ENCODE results near the gene CFAP57.
"Not testable (repeated sequence)": the region's sequence is repeated elsewhere in the genome, so short reads cannot be mapped to it uniquely, and the experiment has no call there.

CFAP57 gene

GRCh38 chr1:43171876-43172526 is at the start of gene CFAP57, which contains the start of gene EBNA1BP2:
Gene CFAP57 (plus strand): TSS chr1:43172330. CDS start chr1:43172754, 424 bp downstream.
Gene EBNA1BP2 (minus strand): TSS chr1:43172290. CDS start chr1:43172118, 172 bp downstream.
- in situ Hi-C loops (cut with MboI; ENCODE audit: low sequenced_read_pairs): no loop called here

- in situ Hi-C loops (cut with MboI; ENCODE audit: low sequenced_read_pairs): no loop called here
Observed at GRCh38 chr1:43123031-43123430, 49.1 kb upstream of the CFAP57 start.

GRCh38 chr1:43128816-43129215 is 43.3 kb upstream of the CFAP57 start:
- in situ Hi-C loops (cut with MboI; ENCODE audit: low sequenced_read_pairs): no loop called here

DNA sequence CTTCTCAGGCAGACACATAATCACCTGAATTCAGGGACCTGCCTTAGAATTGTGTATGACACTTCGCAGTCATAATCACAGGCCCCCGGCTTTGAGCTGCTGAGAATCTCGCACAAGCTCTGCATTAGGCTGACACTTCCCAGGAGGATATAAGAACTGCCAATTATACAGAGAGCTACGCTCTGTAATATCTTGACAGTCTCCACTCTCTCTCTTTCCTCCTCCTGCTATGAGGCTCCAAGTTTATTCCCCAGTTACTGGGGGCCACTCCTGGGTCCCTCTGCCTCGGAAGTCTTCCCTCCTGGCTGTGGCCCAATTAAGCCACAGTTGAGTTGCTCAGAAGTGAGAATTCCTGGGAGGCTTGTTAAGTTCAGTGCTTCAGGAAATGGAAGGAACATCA is 42.7 kb upstream of the CFAP57 start:
- in situ Hi-C loops (cut with MboI; ENCODE audit: low sequenced_read_pairs): no loop called here

DNA sequence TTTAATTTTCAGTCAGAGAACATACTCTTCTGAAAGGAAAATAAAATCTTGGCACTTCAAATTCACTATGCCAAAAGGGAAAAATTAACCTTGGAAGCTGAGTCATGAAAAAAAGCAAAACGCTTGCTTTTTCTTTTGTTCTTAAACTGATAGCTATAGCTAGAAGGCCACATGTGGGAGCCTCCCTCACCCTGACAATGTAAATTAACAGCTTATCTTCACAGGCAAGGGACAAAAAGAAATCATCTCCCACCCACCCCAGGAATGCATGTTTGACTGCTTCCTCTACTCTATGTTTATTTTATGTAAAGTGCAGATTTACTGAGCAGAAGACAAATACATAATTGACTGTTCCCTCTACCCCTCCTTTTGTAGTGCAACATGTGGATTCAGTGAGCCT is 38.1 kb upstream of the CFAP57 start:
- in situ Hi-C loops (cut with MboI; ENCODE audit: low sequenced_read_pairs): no loop called here

GRCh38 chr1:43134640-43135039 is 37.5 kb upstream of the CFAP57 start:
- in situ Hi-C loops (cut with MboI; ENCODE audit: low sequenced_read_pairs): no loop called here

- in situ Hi-C loops (cut with MboI; ENCODE audit: low sequenced_read_pairs): no loop called here
Observed at GRCh38 chr1:43135857-43136781, 36.0 kb upstream of the CFAP57 start.

DNA sequence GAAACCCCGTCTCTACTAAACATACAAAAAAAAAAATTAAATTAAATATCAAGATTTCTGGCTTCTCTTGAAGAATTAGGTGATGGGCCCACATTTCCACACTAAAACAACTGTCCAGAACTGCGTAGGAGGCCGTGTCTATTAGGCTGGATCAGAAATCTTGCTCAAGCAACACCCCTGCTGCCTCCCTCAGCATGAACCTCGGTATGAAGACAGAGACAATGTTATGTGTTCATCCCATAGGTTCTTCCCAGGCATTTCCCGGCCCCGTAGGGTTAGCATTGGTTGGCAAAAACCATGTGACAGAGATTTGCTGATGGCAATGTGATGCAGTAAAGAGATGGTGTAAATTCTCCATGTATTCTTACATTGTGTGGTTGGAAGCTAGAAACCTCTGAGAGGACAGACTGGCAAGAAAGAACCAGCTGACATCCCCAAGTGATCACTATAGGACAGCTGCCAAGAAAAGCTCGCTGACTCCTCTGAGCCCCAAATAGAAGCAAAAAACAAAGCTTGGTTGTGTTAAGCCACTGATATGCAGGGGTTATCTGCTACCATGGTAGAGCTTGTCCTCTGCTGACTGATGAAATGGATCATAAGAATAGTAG is 34.6 kb upstream of the CFAP57 start:
- in situ Hi-C loops (cut with MboI; ENCODE audit: low sequenced_read_pairs): no loop called here

DNA sequence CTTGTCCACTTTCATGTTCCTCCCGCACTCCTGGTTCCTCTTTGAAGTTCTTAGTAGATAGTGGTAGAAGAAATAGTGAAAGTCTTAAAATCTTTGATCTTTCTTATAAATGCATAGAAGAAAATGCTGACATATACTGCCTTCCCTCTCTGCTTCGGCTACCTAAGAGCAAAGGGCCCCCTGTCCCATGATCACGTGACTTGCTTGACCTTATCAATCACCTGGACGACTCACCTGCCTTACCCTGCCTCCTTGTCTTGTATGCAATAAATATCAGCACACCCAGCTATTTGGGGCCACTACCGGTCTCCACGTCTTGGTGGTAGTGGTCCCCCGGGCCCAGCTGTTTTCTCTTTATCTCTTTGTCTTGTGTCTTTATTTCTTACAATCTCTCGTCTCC is 32.8 kb upstream of the CFAP57 start:
- in situ Hi-C loops (cut with MboI; ENCODE audit: low sequenced_read_pairs): not testable (repeated sequence)

DNA sequence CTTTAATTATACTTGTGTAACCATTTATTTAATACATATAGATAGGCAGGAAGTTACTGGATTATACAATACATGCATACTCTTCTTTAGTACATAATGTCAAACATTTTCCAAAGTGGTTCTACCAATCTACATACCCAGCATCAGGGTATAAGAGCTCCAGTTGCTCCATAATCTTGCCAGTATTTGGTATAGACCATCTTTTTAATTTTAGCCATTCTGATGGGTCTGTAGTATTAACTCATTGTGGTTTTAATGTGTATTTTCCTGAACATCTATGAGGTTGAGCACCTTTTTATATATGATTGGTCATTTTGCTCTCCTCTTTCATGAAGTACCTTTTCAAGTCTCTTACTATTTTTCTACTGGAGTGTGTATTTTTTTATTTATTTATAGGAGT is 32.1 kb upstream of the CFAP57 start:
- in situ Hi-C loops (cut with MboI; ENCODE audit: low sequenced_read_pairs): no loop called here

DNA sequence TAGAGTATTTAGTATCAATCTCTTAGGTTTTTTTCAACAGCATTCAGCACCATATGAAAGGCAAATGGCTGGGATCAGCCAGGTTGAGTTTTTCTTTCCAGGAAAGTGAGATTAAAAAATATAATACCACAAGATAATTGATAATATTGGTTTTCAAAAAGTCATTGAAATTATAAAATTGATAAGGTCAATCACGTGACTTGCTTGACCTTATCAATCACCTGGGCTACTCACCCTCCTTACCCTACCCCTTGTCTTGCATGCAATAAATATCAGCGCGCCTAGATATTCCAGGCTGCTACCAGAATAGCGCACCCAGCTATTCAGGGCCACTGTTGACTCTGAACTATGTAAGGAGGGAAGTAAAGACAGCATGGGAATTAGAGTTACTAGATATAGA is 31.5 kb upstream of the CFAP57 start:
- in situ Hi-C loops (cut with MboI; ENCODE audit: low sequenced_read_pairs): no loop called here

DNA sequence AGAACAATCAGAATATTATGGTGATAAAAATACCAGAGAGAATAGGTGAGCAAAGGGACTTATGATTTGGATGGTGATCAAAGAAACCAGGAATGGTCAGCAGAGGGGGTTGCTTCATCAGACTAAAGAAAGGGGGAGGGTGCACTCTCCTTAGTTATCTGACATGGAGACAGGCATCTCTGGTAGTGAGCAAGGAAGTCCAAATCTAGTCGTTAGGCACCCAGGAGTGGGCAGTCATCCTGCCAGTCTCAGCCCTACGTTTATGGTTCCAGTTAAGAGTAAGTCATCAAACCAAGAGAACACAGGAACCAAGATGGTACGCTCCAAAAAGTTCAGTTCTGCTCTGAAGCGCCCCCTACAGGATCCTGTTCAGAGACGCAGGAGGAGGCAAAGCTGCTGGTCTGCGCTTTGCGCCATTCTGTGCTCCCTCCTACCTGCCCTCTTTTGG is 28.7 kb upstream of the CFAP57 start:
- in situ Hi-C loops (cut with MboI; ENCODE audit: low sequenced_read_pairs): no loop called here

DNA sequence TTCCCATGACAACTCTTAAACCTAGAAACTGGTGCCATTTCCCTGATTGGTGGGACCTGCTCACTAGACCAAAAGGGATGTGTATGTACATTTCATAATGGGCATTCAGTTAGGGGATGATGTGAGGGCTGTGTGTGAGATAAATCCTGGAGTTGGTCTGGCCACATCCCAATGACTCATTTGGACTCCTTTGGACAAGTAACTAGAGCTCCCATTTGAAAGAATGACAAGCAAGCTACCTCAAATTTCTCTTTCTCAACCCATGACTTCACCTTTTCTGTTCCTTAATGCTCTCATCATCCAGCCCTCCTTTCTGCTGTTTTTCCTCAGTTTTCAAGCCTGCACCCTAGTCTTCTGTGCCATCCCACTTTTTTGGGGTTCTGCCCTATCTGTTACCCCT is 27.9 kb upstream of the CFAP57 start:
- in situ Hi-C loops (cut with MboI; ENCODE audit: low sequenced_read_pairs): no loop called here

- in situ Hi-C loops (cut with MboI; ENCODE audit: low sequenced_read_pairs): no loop called here
Observed at GRCh38 chr1:43147625-43148327, 24.4 kb upstream of the CFAP57 start.

- in situ Hi-C loops (cut with MboI; ENCODE audit: low sequenced_read_pairs): no loop called here
Observed at GRCh38 chr1:43149889-43150288, 22.2 kb upstream of the CFAP57 start.

DNA sequence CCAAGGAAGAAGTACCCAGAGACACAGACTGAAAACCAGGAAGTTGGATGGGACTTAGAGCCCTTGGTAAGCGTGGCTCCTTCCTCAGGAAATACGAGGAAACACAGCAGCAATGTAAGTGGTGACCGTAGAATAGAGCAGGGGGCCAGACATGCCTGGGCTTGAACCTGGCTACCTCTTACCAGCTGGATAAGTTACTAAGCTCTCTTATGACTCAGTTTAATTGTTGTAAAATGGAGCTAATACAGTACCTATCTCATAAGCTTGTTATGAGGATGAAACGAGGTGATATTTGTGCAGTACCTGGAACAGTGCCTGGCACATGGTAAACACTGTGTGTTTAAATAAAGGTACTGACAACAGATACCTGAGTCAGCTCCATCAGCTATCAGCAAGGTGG is 19.3 kb upstream of the CFAP57 start:
- in situ Hi-C loops (cut with MboI; ENCODE audit: low sequenced_read_pairs): no loop called here

DNA sequence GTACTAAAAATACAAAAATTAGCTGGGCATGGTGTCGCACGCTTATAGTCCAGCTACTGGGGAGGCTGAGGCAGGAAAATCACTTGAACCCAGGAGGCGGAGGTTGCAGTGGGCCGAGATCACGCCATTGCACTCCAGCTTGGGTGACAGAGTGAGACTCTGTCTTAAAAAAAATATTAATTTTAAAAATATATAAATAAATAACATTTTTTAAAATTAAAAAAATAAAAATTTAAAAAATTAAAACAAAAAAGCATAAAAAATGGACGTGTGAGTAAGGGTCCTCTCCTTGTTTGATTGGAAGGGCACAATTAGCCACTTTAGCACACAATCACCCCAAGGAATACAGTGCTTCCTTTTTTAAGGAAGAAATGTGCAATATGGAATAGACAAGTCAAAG is 18.7 kb upstream of the CFAP57 start:
- in situ Hi-C loops (cut with MboI; ENCODE audit: low sequenced_read_pairs): no loop called here

DNA sequence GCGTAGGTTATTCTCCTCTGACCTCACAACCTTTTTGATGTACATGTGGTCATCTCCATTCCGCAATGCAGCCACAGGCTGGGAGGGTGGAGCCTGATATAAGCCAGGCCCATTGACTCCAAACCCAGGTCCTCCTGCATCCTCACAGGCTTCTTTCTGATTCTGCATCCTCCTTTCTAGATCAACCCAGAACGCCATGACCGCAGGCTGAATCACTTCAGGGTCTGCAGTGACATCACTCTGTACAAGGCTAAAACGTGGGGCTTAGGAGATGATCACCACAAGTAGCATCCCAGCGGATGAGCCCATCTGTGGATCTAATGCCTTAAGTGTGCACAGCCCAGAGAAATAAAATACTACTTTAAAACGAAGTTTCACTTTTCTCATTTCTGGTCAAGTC is 16.1 kb upstream of the CFAP57 start:
- in situ Hi-C loops (cut with MboI; ENCODE audit: low sequenced_read_pairs): no loop called here

DNA sequence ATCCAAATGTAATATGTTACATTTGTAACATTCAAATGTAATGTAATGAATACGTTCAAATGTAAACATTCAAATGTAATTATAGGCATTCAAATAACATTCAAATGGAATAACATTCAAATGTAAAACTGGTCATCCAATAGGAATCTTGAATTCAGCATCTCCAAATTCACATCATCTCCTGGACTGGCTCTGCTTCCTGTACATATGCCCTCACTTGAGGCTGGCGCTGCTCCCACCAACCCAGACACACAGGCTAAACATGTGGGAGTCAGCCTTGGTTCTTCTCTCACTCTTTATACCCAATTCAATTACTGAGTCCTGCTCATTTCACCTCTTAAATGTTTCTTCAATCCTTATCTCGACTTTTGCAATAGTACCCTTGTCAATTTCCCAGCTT is 7.0 kb upstream of the CFAP57 start:
- in situ Hi-C loops (cut with MboI; ENCODE audit: low sequenced_read_pairs): no loop called here

DNA sequence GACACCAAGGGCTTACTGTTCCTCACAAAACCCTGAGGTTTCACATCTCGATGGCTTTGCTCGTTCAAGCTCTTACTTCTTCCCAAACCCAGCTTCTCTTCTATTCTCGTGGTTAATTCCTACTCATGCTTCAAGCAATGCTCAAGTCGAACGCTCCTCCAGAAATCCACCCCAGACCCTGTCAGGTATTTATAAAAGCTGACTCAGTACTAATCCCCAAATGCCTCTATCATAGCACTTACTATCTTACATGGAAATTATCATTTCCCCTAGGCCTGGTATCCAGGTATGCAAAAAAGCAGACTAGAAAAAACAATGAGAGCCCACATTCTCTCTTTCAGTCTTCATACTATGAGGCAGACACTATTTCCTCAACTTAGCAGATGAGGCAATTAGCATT is 6.4 kb upstream of the CFAP57 start:
- in situ Hi-C loops (cut with MboI; ENCODE audit: low sequenced_read_pairs): no loop called here

DNA sequence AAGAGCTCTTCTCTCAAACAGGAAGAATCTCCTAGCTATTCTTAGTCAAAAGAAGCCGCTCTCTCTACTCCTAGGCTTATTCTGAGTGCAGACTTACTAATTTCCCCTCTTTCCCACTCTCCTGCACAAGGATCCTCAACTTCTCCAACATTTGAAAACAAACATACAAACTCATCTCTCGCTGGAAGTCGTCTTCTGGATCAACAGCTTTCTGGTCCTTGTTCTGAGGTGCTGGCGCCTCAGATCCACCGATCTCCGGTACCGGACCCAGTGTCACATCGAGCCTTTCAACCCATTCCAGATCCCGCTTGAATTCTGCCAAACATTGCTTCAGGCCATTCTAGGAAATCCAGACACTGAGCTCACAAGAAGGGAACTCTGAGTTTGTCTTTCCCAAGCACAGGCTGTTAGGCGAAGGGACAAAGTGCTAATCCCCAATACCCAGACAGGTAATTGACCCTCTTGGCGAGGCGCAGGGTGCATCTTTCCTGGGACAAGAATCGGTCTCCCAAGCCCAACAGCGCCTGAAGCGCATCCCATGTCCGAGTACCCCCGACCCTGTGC is 736 bp upstream of the CFAP57 start:
- in situ Hi-C loops (cut with MboI; ENCODE audit: low sequenced_read_pairs): no loop called here

Data from hTERT RPE-1 (cell line).